Vagina (tissue), 2 donors: ENCODE data around the gene EPS8L3.

Experiments used
- CTCF ChIP-seq, 3 experiments: fragments of 450-650 bp in 2 of 3; fragments of 200-600 bp in 1 of 3; sonication (generic) in 1 of 3; IDR thresholded peaks; one replicate each; pipeline ENCODE4 v1.5.1; 2017 to 2019; ENCODE audit warnings: antibody characterized with exemption in 3 of 3, mild to moderate bottlenecking in 2 of 3, moderate library complexity in 2 of 3
- POLR2AphosphoS5 ChIP-seq, 2 donors: sonication (generic); formaldehyde crosslinking; IDR thresholded peaks; one replicate each; pipeline ENCODE4 v1.9.0; 2017; ENCODE audit warnings: antibody characterized with exemption in 2 of 2, mild to moderate bottlenecking in 2 of 2, low read depth in 1 of 2; ENCODE audit not compliant: insufficient read depth in 1 of 2

DNA sequence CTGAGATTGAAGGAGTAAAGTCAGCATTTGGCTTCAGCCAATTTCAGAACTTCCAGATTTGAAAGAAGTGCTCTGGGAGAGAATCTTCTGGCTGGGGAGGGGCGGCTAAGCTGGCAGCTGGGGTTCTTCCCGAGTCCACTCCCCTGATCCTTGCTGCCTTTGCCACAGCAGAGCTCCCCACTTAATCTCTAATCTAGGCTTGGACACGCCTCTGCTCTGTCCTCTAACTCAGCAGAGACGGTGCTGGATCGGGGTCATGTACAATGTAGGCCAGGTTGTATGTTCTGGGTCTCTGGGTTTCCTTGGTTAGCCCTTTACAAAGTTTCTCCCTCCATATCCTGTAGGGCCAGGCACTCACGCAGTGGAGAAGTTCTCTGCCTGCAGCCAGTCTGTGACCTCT lies 12.8 kb downstream of the EPS8L3 start:
- no peak for TF ChIP-seq POLR2AphosphoS5 (IDR thresholded peaks at IDR 0.05; ENCODE audit: insufficient read depth in 1 of 2, low read depth in 1 of 2)
- TF ChIP-seq CTCF (IDR thresholded peaks at IDR 0.05), result no peak
